Osteoblast (primary cell): ENCODE data around the gene PTPRD. TPM values are rescaled to one million over a fixed set of nuclear protein-coding genes. Genes with fewer than 3 reads are reported as not detected.

Experiments used
- DNase-seq: peaks from one replicate; pipeline ENCODE4 v3.0.0; 2011; ENCODE audit warnings: low spot score, mixed read lengths; ENCODE audit not compliant: insufficient read length; ENCODE audit errors: missing footprints
- H2AFZ ChIP-seq: 2 replicates; pipeline ENCODE4 v1.6.0; 2011; ENCODE audit warnings: mild to moderate bottlenecking, low read length
- H3K27ac ChIP-seq: 2 replicates; pipeline ENCODE4 v1.5.1; 2011; ENCODE audit warnings: mild to moderate bottlenecking, low read depth, low read length, moderate library complexity
- H3K27me3 ChIP-seq: 2 replicates; pipeline ENCODE4 v1.6.0; 2012; ENCODE audit warnings: mild to moderate bottlenecking, control low read depth, inconsistent platforms, low read length, moderate library complexity; ENCODE audit not compliant: insufficient read depth
- H3K36me3 ChIP-seq: 2 replicates; pipeline ENCODE4 v1.5.1; 2011; ENCODE audit warnings: mild to moderate bottlenecking, low read length, control low read depth, moderate library complexity; ENCODE audit not compliant: insufficient read depth
- H3K4me1 ChIP-seq: 2 replicates; pipeline ENCODE4 v1.5.1; 2011; ENCODE audit warnings: mild to moderate bottlenecking, low read length, control low read depth, moderate library complexity; ENCODE audit not compliant: insufficient read depth
- H3K4me2 ChIP-seq: 2 replicates; pipeline ENCODE4 v1.6.0; 2011; ENCODE audit warnings: mild to moderate bottlenecking, low read length; ENCODE audit not compliant: insufficient read depth
- H3K4me3 ChIP-seq: fragments of 200-600 bp; sonication (generic); 3 replicates; pipeline ENCODE4 v1.5.1; 2012; ENCODE audit warnings: mild to moderate bottlenecking, low read length, inconsistent platforms; ENCODE audit not compliant: insufficient read depth
- H3K79me2 ChIP-seq: 2 replicates; pipeline ENCODE4 v1.6.0; 2012; ENCODE audit warnings: mild to moderate bottlenecking, low read length, control low read depth, inconsistent platforms; ENCODE audit not compliant: insufficient read depth
- H3K9me3 ChIP-seq: 2 replicates; pipeline ENCODE4 v1.5.1; 2011; ENCODE audit warnings: low read depth, low read length, control low read depth
- H4K20me1 ChIP-seq: 2 replicates; pipeline ENCODE4 v1.6.0; 2012; ENCODE audit warnings: mild to moderate bottlenecking, low read length, control low read depth; ENCODE audit not compliant: insufficient read depth
- total RNA-seq: library from RNA; depleted of rRNA; stranded (reverse); fragments of >200 nt; gene quantifications from 2 replicates; pipeline ENCODE4 v1.2.3, GENCODE V29; 2012
- TF ChIP-seq, protein P1 (sequence below): IDR thresholded peaks from 2 replicates; pipeline ENCODE4 v1.5.1; 2011; ENCODE audit warnings: mild to moderate bottlenecking, low read depth, low read length, moderate library complexity; ENCODE audit errors: extremely low read depth

The PTPRD gene
- total RNA-seq, 1 donor, result 23.9 TPM

DNA sequence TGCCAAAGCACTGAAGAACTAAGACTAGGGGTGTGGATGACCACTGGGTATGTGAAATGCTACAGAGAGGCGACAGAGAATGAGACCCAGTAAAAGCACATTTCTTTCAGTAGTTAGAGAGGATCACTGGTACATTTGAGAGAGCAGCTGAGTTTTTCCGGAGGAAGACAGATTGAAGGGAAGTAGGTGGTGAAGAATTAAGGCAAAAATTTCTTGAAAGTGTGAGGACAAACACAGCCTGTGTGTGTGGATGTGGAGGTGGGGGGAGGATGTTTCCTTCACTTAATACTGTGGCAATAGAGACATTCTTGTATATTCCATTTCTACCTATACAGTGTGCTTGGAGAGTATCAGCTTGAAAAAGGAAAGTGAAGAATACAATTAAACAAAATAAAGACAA is 1942.1 kb downstream of the PTPRD start:
- Histone ChIP-seq H3K4me3 (no peak overlapping the region), H3K27me3 (no peaks in the 10 kb centered on the region), H3K4me1 (no peaks in the 10 kb centered on the region), H3K27ac (no peak overlapping the region), H2AFZ (no peak overlapping the region), H3K4me2 (no peak overlapping the region), H3K9me3 (no peaks in the 10 kb centered on the region), H3K79me2 (no peaks in the 10 kb centered on the region), H3K36me3 (no peaks in the 10 kb centered on the region), H4K20me1 (no peaks in the 10 kb centered on the region)
- TF ChIP-seq, protein P1, sequence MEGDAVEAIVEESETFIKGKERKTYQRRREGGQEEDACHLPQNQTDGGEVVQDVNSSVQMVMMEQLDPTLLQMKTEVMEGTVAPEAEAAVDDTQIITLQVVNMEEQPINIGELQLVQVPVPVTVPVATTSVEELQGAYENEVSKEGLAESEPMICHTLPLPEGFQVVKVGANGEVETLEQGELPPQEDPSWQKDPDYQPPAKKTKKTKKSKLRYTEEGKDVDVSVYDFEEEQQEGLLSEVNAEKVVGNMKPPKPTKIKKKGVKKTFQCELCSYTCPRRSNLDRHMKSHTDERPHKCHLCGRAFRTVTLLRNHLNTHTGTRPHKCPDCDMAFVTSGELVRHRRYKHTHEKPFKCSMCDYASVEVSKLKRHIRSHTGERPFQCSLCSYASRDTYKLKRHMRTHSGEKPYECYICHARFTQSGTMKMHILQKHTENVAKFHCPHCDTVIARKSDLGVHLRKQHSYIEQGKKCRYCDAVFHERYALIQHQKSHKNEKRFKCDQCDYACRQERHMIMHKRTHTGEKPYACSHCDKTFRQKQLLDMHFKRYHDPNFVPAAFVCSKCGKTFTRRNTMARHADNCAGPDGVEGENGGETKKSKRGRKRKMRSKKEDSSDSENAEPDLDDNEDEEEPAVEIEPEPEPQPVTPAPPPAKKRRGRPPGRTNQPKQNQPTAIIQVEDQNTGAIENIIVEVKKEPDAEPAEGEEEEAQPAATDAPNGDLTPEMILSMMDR, result no peak
- no peak for DNase-seq

DNA sequence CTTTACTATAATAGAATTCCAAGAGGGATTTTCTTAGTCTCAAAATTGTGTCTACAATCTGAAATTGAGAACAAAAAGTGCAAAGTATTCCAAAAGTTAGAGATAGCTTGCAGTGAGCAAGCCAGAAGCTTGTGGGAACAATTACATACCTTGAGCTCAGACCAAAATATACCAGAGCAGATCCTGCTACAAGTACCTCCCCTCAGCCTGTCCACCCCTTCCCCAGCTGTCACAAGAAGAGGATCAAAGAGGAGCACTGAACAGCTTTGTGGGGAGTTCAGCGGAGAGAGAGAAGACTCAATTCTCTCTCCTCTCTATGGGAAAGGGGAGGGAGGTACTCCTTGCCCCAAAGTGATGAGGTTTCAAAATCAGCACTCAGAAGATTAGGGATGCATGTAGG is 1944.1 kb downstream of the PTPRD start:
- Histone ChIP-seq H3K27ac (no peak overlapping the region), H3K4me2 (no peak overlapping the region), H3K27me3 (no peaks in the 10 kb centered on the region), H3K4me1 (no peaks in the 10 kb centered on the region), H3K4me3 (no peak overlapping the region), H3K9me3 (no peaks in the 10 kb centered on the region), H4K20me1 (no peaks in the 10 kb centered on the region), H2AFZ (no peak overlapping the region), H3K79me2 (no peaks in the 10 kb centered on the region), H3K36me3 (no peaks in the 10 kb centered on the region)
- DNase-seq, result no peak
- TF ChIP-seq, protein P1, result no peak

DNA sequence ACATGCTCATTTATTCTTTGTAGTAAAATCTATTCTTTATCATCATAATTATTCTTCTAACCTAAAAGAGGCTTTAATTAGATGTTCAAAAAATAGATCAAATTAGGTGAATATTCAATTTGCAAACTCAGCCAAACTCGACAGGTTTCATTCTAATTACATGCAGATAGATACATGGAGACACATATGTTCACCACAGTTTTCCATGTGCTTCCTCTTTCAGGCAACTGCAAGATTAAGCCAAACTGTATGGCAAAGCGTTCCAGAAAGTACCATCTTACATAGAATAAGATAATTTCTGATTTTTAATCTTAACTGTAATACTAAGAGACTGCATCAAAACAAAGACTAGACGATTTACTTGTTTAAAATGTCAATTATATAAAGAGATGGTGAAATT is 1944.6 kb downstream of the PTPRD start:
- no peak for DNase-seq
- no peaks in the 10 kb centered on the region for H4K20me1 ChIP-seq
- no peaks in the 10 kb centered on the region for H3K27me3 ChIP-seq
- H3K4me1 ChIP-seq, result no peaks in the 10 kb centered on the region
- H3K79me2 ChIP-seq, result no peaks in the 10 kb centered on the region
- no peak overlapping the region for H3K4me2 ChIP-seq
- H3K27ac ChIP-seq, result no peak overlapping the region
- H3K9me3 ChIP-seq, result no peaks in the 10 kb centered on the region
- no peaks in the 10 kb centered on the region for H3K36me3 ChIP-seq
- TF ChIP-seq, protein P1, result no peak
- no peak overlapping the region for H3K4me3 ChIP-seq
- no peak overlapping the region for H2AFZ ChIP-seq

DNA sequence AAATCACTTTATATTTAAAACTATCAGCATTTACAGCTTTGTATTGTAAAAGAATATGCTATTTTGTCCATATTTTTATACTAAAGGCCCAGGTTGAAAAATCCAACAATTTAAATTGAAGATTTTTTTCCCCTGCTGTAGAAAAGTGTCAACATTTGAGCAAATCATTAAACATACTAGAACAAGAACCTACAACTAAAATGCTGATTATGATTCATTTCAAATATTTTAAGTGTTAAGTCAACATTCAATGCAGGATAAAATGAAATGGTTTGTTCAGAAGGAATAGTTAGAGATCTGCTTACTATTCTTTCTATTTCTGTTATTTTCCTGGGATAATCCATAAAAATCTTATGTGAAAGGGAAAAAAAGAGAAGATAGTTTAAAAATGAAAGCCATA is 1946.7 kb downstream of the PTPRD start:
- TF ChIP-seq, protein P1, result no peak
- Histone ChIP-seq H3K27me3 (no peaks in the 10 kb centered on the region), H3K27ac (no peak overlapping the region), H3K4me2 (no peak overlapping the region), H3K9me3 (no peaks in the 10 kb centered on the region), H3K4me3 (no peak overlapping the region), H3K36me3 (no peaks in the 10 kb centered on the region), H3K4me1 (no peaks in the 10 kb centered on the region), H3K79me2 (no peaks in the 10 kb centered on the region), H4K20me1 (no peaks in the 10 kb centered on the region), H2AFZ (no peak overlapping the region)
- DNase-seq, result no peak
